ENCODE measurements around the gene MSH5. TPM values are rescaled to one million over a fixed set of nuclear protein-coding genes. Genes with fewer than 3 reads are reported as not detected.
"Not testable (repeated sequence)": the region's sequence is repeated elsewhere in the genome, so short reads cannot be mapped to it uniquely, and the experiment has no call there.

Gene MSH5
- total RNA-seq, 2 experiments from 2014 or later, result 60.3 to 61.5 TPM

- ChIA-PET POLR2A (interaction anchor here (0.5 kb wide), 1 partner anchor 49 kb away, joined by 4 read pairs; no protein-coding TSS in a partner anchor), CTCF (interaction anchor here (1.0 kb wide), 3 partner anchors 11 to 78 kb away, joined by 3 to 4 read pairs (median 4); partner anchors contain the start of gene ABHD16A)
These were observed 40.9 kb downstream of the MSH5 start for GRCh38 chr6:31780507-31781243.

GRCh38 chr6:31781244-31782125 is 41.7 kb downstream of the MSH5 start:
- POLR2A ChIA-PET, result interaction anchor here (0.5 kb wide), 1 partner anchor 48 kb away, joined by 4 read pairs; no protein-coding TSS in a partner anchor
- CTCF ChIA-PET, result interaction anchor here (1.0 kb wide), 3 partner anchors 10 to 79 kb away, joined by 3 to 4 read pairs (median 4); partner anchors contain the start of gene ABHD16A

- POLR2A ChIA-PET, result no interaction called here
These were observed 42.5 kb downstream of the MSH5 start for GRCh38 chr6:31782126-31782855.

GRCh38 chr6:31784098-31784925 is 44.5 kb downstream of the MSH5 start:
- POLR2A ChIA-PET, result interaction anchor here (0.7 kb wide), 1 partner anchor 67 kb away, joined by 5 read pairs; no protein-coding TSS in a partner anchor
- CTCF ChIA-PET, result interaction anchor here (0.6 to 1.0 kb wide), 2 partner anchors 15 to 102 kb away, joined by 3 read pairs; no protein-coding TSS in a partner anchor

More at GRCh38 chr6:31782126-31782855, 42.5 kb downstream of the MSH5 start:
- CTCF ChIA-PET, result interaction anchor here (1.0 kb wide), 1 partner anchor 9 kb away, joined by 4 read pairs; no protein-coding TSS in a partner anchor

- ChIA-PET POLR2A (interaction anchor here (0.6 kb wide), 1 partner anchor 112 kb away, joined by 4 read pairs; no protein-coding TSS in a partner anchor), CTCF (interaction anchor here (0.6 kb wide), 2 partner anchors 15 to 135 kb away, joined by 3 to 7 read pairs; no protein-coding TSS in a partner anchor)
These were observed 45.7 kb downstream of the MSH5 start for GRCh38 chr6:31785475-31785874.

- CTCF ChIA-PET, result interaction anchor here (0.6 to 2.4 kb wide), 12 partner anchors 10 to 584 kb away, joined by 3 to 8 read pairs (median 3); partner anchors contain the start of genes DDAH2 and VWA7
- POLR2A ChIA-PET, result interaction anchor here (0.6 to 1.0 kb wide), 2 partner anchors 22 to 39 kb away, joined by 3 to 6 read pairs; no protein-coding TSS in a partner anchor
These were observed 51.7 kb downstream of the MSH5 start for GRCh38 chr6:31791324-31792089.

- ChIA-PET CTCF (interaction anchor here (1.1 kb wide), 2 partner anchors 11 to 17 kb away, joined by 3 to 4 read pairs; no protein-coding TSS in a partner anchor), POLR2A (interaction anchor here (1.0 kb wide), 1 partner anchor 22 kb away, joined by 3 read pairs; no protein-coding TSS in a partner anchor)
These were observed 52.2 kb downstream of the MSH5 start for GRCh38 chr6:31792090-31792374.

- ChIA-PET POLR2A (interaction anchor here (1.0 kb wide), 1 partner anchor 21 kb away, joined by 3 read pairs; no protein-coding TSS in a partner anchor), CTCF (no interaction called here)
These were observed 53.0 kb downstream of the MSH5 start for GRCh38 chr6:31792761-31793171.

GRCh38 chr6:31793927-31794245 is 54.1 kb downstream of the MSH5 start:
- POLR2A ChIA-PET, CTCF ChIA-PET: not testable (repeated sequence)

GRCh38 chr6:31794294-31794865 is 54.6 kb downstream of the MSH5 start:
- CTCF ChIA-PET, result interaction anchor here (1.5 to 2.1 kb wide), 3 partner anchors 12 to 41 kb away, joined by 5 to 10 read pairs (median 6); partner anchors contain the start of gene LSM2
- POLR2A ChIA-PET, result interaction anchor here (0.5 to 2.9 kb wide), 3 partner anchors 12 to 40 kb away, joined by 3 to 20 read pairs (median 9); partner anchors contain the start of gene LSM2

- ChIA-PET CTCF (interaction anchor here (0.6 to 2.3 kb wide), 8 partner anchors 8 to 63 kb away, joined by 3 to 10 read pairs (median 4); partner anchors contain the start of genes CLIC1, HSPA1A, HSPA1L and LSM2), POLR2A (interaction anchor here (0.5 to 2.9 kb wide), 4 partner anchors 11 to 254 kb away, joined by 3 to 20 read pairs (median 6); partner anchors contain the start of gene LSM2)
These were observed 55.2 kb downstream of the MSH5 start for GRCh38 chr6:31794866-31795615.

GRCh38 chr6:31795616-31796298 is 56.0 kb downstream of the MSH5 start, which contains the start of gene VARS1:
Gene VARS1, minus strand, starts transcription at chr6:31795752. Its CDS starts 535 bp downstream, at chr6:31795217.
- ChIA-PET POLR2A (interaction anchor here (0.6 to 2.9 kb wide), 3 partner anchors 10 to 255 kb away, joined by 3 to 20 read pairs (median 3); partner anchors contain the start of gene LSM2), CTCF (interaction anchor here (0.6 to 2.3 kb wide), 16 partner anchors 9 to 227 kb away, joined by 3 to 10 read pairs (median 4); partner anchors contain the start of genes CLIC1, HSPA1A, HSPA1L and LSM2)

- POLR2A ChIA-PET, result interaction anchor here (0.6 to 2.9 kb wide), 3 partner anchors 9 to 229 kb away, joined by 3 to 20 read pairs (median 7); partner anchors contain the start of gene LSM2
- CTCF ChIA-PET, result interaction anchor here (0.9 to 2.3 kb wide), 4 partner anchors 10 to 36 kb away, joined by 3 to 7 read pairs (median 4); partner anchors contain the start of gene LSM2
These were observed 57.2 kb downstream of the MSH5 start for GRCh38 chr6:31796993-31797385.

- CTCF ChIA-PET, result interaction anchor here (0.9 to 1.3 kb wide), 2 partner anchors 9 to 20 kb away, joined by 3 to 4 read pairs; partner anchors contain the start of gene LSM2
- POLR2A ChIA-PET, result no interaction called here
These were observed 57.8 kb downstream of the MSH5 start for GRCh38 chr6:31797588-31797987.

- CTCF ChIA-PET, result no interaction called here
- POLR2A ChIA-PET, result interaction anchor here (0.6 kb wide), 1 partner anchor 32 kb away, joined by 3 read pairs; no protein-coding TSS in a partner anchor
These were observed 60.0 kb downstream of the MSH5 start for GRCh38 chr6:31799781-31800180.

Data from activated CD8-positive, alpha-beta memory T cell treated with anti-CD3 and anti-CD28 coated beads for 36 hours (primary cell).